HG02678 (cell line): Measurements from ENCODE around the gene BHLHA15.

Source experiments
- ATAC-seq: cut with Tn5 transposase; IDR thresholded peaks from one replicate; pipeline ENCODE4 v1.9.1; 2021; ENCODE audit warnings: mild to moderate bottlenecking, moderate library complexity; ENCODE audit not compliant: unreplicated experiment

The BHLHA15 gene

DNA sequence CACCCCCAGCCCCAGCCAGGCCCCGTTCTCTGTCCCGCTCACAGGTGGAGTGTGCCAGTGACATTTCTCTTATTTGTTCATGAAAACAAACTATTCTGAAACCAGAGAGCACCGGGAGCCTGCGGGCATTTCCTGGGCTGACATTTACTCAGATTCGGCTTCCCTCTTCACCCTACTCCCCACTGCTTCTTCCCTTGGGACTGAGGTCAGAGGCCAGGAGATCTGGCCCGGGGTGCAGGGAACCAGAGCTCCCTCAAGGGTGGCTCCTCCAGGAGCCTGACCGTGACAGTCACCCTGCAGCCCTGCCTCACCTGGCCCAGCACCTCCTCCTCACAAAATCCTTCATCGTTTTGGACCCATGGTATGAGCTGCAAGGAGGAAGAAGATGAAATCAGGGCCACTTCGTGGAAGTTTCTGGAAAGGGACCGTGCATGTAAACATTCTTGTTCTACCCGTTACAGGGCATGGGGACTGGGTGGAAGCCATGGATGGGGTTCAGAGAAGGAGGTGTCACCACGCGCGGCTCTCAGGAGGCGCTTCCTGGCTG is 12.2 kb downstream of the BHLHA15 start:
- no peak for ATAC-seq

DNA sequence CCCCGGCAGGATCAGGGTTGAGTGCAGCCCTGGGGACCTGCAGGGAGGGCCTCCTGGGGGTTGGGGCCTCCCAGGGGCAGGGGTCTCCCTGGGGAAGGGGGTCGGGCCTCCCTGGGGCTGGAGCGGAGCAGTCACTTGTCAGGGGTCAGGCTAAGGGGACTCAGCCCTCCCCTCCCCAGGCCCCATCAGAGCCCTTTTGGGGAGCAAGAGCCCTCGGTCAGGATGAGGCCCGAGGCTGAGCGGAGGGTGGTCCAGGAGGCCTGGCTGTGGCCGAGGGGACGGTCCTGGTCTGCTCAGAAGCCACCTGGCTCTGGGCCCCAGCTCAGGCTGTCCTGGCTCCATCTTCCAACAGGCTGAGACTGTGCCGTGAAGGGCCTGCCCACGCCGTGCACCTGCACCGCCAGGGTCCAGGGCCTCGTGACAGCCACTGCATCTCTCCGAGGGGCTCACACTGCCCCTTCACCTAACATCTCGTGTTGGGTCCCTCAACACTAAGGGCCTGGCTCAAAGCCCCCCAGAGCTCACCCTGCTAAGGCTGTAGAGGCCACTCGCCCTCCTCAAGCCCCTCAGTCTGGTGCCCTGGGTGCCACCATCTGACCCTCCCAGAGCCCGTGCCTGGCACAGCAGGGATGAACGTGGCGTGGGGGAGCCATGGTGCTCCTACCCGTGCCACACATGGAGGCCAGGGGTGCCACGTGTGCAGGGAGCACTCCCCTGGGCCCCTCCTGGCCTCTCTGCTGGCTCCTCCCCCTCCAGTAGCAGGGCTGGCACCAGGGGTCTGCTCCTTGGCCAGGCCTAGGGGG is 12.9 kb downstream of the BHLHA15 start:
- no peak for ATAC-seq

DNA sequence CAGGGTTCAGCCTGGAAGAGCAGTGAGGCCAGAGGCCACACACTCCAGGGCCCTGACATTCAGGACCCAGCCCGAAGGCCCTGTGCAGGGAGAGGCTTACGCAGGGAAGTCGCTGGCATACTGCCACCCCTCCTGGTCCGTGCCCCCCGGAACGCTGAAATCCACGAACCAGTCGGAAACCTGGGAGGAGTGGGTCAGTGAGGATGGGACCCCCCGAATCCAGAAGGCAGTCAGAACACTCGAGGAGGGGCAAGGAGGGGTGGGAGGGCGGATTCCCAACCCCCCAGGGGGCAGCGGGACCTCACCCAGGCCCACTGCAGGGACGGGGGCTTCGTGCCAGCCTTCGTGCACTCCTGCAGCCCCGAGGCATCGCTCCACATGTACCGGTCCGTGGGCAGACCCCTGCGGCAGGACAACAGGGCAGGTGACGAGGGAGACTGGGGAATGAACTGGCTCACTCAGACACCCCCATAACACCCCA is 13.5 kb downstream of the BHLHA15 start:
- ATAC-seq, result no peak

DNA sequence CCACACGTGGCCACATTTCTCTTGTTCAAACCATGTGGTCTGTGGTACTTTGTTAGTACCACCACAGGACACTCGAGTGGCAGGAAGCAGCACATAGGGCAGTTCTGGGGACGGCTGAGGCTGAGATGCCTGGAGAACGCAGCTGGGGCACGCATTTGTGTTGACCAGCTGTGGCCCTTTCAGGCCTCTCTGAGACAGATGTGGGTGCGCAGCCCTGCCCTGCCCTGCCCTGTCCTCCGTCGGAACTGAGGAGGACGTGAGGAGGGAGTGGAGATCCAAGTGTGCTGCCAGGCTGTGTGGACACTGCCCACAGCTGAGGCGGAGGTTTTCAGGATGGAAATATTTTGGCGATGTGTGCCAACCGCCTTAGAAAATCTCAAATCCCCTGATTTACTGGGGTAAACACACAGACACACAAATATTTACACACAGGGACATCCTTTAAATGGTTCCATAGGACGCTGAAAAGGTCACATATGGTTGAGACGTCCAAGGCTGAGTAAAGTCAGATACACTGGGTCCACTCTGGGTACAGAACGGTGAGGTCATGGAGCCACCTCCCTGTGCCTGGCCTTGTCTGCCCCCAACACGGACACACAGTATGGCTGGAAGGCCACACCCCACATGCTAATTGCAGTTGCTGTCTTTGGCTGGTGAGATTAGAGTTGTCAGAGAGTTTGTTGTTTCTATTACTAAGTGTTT is 14.8 kb downstream of the BHLHA15 start:
- ATAC-seq, result no peak

DNA sequence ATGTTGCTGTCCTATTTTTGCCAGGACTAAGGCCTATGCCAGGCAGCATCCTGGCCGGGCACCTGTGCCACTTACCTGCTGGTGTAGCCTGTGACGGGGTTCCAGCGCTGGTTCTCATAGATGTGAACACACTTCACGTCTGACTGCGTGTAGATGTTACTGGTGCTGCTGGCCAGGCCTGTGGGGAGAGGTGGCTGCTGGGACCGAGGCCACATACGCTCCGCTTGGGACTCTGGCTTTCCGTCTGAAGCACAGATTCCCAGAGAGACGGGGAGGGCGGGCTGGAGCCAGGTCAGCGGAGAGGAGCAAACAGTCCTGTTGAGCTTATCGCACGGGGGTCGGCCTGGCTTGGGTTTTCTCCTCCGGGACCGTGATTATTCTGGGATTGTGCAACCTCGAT is 16.7 kb downstream of the BHLHA15 start:
- no peak for ATAC-seq

DNA sequence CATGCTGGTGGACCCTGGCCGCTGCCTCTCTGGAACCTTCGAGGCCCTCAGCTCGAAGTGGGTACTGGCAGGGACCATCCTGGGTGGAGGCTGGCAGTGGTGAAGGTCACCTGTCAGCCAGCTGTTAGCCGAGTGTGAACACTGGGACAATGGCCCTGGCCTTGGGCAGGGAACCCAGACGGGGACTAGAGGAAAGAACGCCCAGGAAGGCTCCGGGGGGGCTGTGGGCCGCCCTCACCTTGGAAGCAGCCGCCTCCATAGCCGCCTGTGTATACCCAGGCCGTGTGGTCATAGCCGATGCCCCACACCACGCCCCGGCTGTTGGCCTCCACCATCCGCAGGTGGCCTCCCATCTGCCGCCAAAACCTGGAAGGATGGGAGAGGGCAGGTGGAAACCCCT is 17.6 kb downstream of the BHLHA15 start:
- no peak for ATAC-seq

DNA sequence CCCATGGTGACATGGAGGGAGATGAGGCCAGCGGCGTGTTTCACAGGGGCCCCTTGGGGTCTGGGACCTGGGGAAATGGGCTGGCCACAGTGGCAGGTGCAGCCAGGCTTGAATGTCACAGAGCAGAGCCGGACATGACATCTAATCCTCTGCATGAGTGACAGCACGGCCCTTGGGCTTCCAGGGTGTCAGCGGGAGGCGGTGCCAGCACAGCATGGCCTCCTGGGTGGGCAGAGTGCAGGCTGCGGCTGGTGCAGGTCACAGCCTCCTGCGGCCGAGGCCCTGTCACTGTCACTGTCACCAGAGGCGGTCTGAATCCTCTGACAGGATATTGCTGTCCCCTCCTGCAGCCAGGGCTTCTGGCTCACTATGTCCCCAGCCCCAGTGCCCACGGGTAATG is 18.2 kb downstream of the BHLHA15 start:
- ATAC-seq, result no peak

DNA sequence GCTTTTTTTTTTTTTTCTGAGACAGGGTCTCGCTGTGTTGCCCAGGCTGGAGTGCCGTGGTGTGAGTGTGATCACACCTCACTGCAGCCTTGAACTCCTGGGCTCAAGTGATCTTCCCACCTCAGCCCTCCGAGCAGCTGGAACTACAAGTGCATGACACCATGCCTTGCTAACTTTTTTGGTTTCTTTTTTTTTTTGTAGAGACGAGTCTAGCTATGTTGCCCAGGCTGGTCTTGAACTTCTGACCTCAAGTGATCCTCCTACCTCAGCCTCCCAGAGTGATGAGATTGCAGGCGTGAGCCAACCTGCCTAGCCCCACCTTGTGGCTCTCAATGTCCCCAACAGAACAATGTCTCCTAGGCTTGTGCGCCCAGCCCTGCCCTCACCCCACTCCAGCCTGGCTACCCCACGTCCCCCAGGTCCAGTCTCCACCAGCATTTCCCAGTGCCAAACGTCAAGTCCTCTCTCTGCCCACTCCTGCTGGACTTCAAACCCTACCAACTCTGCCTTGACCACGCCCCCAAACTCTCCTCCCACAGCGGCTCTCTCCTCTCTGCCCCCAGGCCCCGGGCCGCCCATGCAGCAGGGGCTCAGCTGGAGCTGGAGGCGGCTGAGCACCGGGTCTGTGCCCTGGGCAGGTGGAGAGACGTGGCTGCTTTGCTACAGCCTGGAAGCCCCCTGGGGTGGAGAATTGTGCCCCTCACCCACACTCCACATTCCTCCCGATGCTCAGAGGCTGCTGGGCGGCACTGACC is 18.9 kb downstream of the BHLHA15 start:
- ATAC-seq, result no peak

DNA sequence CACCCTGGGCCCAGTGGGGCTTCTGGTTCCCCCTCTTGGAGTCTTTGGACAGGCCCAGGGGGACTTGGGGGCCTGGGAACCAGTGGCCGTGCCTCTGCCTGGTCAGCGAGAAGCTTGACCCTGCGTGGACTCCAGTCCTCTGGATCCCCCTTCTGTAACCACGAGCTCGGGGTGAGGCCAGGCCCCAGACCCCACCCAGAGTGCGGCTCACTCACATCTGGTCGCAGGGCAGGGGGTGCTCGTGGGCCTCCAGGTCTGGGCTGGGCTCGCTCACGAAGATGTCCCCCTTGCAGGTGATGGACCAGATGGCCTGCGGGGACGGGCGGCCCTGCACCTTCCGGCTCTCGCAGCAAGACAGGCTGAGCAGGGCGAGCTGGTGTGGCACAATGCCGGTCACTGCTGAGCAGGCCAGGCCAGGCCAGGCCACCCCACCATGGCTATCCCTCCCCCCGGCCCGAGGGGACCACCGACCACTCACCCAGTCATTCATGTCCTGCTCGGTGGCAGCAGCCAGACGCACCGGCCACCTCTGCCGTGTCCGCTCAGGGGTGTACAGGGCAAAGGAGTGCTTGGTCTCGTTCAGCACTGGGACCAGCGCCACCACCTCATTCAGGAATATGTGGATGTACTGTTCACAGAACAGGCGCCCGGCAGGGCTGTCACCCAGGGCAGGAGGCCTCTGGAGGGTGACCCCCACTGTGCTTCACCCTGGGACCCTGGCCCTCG is 19.7 kb downstream of the BHLHA15 start:
- ATAC-seq, result no peak

DNA sequence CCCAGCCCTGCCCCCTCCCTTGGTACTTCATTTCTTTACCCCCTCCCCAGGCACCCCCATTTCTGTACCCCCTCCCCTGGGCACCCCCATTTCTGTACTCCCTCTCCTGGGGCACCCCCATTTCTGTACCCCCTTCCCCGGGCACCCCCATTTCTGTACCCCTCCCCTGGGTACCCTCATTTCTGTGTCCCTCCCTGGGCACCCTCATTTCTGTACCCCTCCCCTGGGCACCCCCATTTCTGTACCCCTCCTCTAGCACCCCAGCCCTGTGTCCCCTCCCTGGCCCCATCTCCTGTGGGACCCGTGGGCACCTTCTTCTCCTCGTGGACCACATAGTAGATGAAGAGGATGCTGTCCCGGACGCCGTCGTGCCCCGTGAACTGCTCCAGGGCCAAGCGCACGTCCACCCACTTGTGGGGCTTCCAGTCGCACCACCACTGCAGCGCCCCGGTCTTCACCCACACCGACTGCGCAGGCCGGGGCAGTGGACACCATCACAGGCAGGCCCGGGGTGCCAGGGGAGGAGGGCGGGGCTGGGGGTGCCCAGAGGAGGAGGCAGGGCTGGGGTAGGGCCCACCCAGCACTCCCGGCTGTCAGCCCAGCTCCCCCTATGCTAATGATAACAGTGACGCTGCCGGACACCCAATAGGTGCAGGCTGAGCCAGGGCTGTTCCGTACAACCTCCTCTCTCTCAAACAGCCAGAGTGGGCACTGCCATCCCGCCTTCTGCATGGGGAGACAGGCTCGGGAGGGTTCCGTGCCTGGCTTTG is 20.4 kb downstream of the BHLHA15 start:
- ATAC-seq, result no peak

DNA sequence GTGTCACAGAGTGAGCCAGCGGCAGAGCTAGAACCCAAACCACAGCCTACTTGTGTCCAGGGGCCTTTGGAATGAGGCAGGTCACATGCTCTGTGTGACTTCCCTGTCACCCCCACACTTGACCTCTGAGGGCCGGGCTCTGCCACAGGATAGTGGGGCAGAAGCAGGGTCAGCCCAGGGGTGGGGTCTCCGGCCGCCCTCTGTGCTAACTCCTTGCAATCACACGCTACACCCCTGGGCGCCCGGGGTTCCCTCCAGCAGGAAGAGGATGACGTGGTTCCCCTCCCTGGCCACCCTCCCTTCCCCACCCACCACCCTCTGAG is 21.0 kb downstream of the BHLHA15 start:
- ATAC-seq, result no peak

DNA sequence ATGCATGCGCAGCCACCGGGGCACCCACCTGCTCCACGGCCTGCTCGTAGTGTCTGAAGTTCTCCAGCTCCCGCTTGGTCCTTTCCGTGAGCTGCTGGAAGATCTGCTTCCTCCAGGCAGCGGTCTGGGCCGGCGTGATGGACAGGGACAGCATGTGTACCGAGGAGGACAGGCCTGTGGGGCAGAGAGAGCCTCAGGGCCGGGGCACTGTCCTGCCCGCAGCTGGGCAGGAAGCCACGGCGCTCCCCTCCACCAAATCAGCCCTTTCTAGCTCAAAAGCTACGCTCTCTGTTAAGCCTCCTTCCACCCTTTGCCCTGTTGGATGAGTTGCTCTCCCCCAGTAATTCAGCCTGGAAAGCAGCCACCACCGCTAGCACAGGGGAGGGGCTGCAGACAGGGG is 21.6 kb downstream of the BHLHA15 start:
- ATAC-seq, result no peak

DNA sequence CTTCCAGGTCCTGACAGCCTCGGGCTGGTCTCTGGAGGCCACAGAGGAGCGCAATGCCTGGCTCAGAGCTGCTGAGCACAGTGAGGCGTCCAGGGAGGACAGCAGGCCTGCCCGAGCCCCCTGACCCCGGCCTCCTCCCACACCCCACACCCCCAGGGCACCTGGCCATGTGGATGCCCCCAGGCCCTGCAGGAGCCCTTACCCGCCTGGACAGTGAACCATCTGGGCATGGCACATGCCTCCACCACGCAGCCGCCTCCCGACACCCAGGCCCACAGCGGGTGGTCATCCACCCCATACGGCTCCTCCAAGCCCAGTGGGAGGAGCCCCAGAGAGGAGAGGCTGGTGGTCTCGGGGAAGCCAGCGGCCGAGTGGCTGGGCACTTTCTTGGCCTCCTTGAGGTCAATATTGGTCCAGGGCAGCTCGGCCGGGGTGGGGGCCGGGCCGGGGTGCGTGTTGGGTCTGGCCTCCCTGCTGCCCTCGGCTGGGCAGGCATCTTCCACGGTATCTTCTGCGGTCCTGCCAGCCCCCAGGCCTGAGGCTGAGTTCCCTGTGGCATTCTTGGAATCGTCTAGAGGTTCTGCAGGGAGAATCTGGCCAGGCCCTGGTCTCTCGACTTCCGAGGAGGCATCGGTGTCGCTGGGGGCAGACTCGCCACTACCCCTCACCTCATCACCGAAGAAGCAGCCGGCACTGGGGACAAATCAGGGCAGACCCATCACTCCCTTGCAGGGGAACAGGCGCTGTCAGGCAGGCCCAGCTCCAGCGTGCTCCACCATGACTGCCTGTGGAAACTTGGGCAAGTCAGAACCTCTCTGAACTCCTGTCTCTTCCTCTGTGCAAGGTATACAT is 22.2 kb downstream of the BHLHA15 start:
- ATAC-seq, result no peak

DNA sequence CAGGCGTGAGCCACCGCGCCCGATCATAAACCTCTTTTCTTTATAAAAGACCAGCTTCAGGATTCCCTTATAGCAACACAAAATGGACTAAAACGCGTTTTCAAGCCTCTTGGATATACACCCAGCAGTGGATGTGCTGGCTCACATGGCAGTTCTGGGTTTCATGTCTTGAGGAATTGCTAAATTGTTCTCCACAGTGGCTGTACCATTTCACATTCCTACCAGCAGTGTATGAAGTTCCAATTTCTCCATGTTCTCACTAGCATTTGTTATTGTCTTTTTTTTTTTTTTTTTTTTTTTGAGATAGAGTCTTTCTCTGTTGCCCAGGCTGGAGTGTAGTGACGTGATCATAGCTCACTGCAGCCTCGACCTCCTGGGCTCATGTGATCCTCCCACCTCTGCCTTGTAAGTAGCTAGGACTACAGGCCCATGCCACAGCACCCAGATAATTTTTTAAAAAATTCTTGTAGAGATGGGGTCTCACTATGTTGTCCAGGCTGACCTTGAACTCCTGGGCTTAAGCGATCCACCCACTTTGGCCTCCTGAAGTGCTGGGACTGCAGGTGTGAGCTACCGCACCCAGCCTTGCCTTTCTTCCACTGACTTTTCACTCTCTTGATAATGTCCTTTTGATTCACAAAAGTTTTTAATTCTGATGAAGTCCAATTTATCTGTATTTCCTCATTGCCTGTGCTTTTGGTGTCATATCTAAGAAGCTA is 23.3 kb downstream of the BHLHA15 start:
- no peak for ATAC-seq

DNA sequence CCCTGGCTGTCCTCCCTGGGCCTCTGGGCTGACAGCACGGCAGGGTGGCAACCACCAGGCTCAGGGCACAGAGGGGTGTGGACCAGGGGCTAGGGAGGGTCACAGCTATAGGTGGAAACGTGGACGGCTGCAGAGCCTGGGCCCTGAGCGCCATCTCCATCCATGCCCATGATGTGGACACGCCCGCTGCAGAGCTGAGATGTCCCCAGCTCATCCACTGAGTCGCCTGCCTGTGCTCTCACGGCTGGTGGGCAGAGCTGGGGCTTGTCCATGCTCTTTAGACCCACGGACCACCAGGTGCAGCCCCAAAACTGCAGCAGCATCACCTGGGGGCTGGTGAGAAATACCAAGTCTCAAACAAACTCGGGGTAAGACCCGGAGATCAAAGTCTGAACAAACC is 24.7 kb downstream of the BHLHA15 start:
- ATAC-seq, result no peak

DNA sequence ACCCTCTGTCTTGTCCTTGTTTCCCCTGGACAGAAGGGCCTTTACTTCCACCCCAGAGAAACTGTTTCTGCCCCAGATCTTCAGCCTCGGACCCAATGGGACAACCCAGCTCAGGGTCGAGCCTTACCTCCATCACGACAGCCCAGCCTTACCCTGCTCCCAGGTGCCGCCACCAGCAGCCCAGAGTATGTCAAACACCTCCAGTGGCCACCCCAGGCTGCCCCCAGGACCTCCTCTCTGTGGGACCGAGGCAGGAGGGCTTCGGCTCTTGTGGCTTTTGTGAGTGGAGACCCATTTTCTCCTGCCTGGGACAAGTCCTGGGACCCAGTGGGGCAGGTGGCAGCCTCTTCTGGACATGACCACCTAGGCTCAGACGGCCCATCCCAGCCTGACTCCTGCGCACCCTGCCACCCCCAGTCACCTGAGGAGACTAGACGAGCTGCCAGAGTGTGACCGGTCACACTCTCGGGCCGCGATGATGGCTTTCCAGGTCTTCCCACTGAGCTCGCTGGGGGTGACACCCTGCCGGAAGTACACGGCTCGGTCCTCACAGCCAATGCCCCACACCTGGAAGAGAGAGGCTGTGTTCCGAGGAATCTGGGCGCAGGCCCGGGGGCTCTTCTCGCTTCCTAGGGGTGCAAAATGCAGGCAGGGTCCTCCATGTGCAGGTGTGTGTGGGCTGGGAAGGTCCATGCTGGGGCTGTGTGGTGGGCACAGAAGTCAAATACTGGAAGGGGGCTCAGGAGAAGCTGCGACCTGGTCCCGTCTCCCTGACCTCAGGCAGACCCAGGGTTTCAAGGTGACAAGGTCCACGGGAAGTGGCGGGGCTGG is 25.3 kb downstream of the BHLHA15 start:
- no peak for ATAC-seq

DNA sequence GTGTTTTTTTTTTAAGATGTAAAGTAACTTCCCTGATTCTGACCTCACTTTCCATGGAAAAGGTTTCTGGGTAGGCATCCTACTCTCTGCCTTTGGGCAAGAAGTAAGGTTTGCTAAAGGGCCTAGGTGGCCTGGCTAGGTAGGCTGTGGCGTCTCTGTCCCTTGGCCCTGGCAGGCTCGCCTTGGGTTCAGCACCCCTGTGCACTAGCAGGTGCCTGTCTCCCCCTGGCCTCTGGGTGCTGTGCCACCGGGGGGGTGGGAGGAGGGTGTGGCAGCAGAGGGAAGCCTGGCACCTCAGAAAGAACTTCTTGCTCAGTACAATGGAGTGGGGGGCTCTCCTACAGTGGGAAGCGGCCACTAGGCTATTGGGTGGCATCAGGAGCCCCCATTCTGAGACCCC is 26.8 kb downstream of the BHLHA15 start:
- no peak for ATAC-seq

DNA sequence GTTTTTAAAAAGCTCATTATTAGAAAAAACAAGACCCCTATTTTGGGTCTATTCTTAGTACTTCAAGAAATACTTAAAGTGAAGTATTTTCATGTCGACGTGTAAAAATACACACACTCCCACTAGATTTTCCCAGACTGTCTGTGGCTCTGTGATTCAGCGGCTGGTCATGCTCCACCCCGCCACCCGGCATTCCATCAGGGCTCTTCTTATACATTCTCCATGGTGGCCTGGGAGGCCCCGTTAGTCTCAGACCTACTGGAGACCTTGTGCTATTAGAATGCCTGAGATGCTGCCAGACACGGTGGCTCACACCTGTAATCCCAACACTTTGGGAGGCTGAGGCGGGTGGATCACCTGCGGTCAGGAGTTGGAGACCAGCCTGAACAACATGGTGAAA is 27.7 kb downstream of the BHLHA15 start:
- no peak for ATAC-seq
